Keratinocyte (primary cell): ENCODE data around the gene ZDHHC7. TPM values are rescaled to one million over a fixed set of nuclear protein-coding genes. Genes with fewer than 3 reads are reported as not detected.

Experiments
- DNase-seq: peaks from one replicate; pipeline ENCODE4 v3.0.0-alpha.2; 2011; ENCODE audit warnings: low read depth, missing footprints, low spot score
- FAIRE-seq: peaks from 2 replicates; lab custom pipeline; 2011; peaks lifted over from hg19 to GRCh38; lab: Jason Lieb, UNC
- H2AFZ ChIP-seq: 2 replicates; pipeline ENCODE4 v1.6.0; 2012; ENCODE audit warnings: low read length, control low read depth, inconsistent platforms; ENCODE audit not compliant: control insufficient read depth
- H3K27ac ChIP-seq: 2 replicates; pipeline ENCODE4 v1.5.1; 2011; ENCODE audit warnings: low read length; ENCODE audit not compliant: control insufficient read depth, insufficient read depth
- H3K27me3 ChIP-seq: 3 replicates; pipeline ENCODE4 v1.6.0; 2011; ENCODE audit warnings: low read length; ENCODE audit not compliant: control insufficient read depth, insufficient read depth; ENCODE audit errors: extremely low read depth
- H3K36me3 ChIP-seq, 2 experiments: 2 replicates in 1 of 2; 3 replicates in 1 of 2; pipeline ENCODE4 v1.5.1; 2011; ENCODE audit warnings: low read length in 2 of 2, mild to moderate bottlenecking in 1 of 2; ENCODE audit not compliant: control insufficient read depth in 2 of 2, insufficient read depth in 2 of 2; ENCODE audit errors: extremely low read depth in 1 of 2
- H3K4me1 ChIP-seq: 3 replicates; pipeline ENCODE4 v1.5.1; 2011; ENCODE audit warnings: low read length; ENCODE audit not compliant: control insufficient read depth, insufficient read depth; ENCODE audit errors: extremely low read depth
- H3K4me2 ChIP-seq: 3 replicates; pipeline ENCODE4 v1.6.0; 2011; ENCODE audit warnings: low read depth, low read length; ENCODE audit not compliant: control insufficient read depth, insufficient read depth; ENCODE audit errors: extremely low read depth
- H3K4me3 ChIP-seq, 3 experiments: fragments of 200-600 bp in 1 of 3; sonication (generic) in 1 of 3; 2 replicates in 2 of 3; 3 replicates in 1 of 3; pipeline ENCODE4 v1.5.1; 2011 to 2016; ENCODE audit warnings: low read length in 3 of 3, mild to moderate bottlenecking in 3 of 3, control low read depth in 2 of 3, inconsistent platforms in 1 of 3, low read depth in 1 of 3, mixed read lengths in 1 of 3, mixed run types in 1 of 3, moderate library complexity in 1 of 3; ENCODE audit not compliant: control insufficient read depth in 2 of 3, insufficient read depth in 2 of 3; ENCODE audit errors: extremely low read depth in 1 of 3
- H3K79me2 ChIP-seq: 2 replicates; pipeline ENCODE4 v1.6.0; 2012; ENCODE audit warnings: low read length; ENCODE audit not compliant: control insufficient read depth, insufficient read depth
- H3K9ac ChIP-seq: 3 replicates; pipeline ENCODE4 v1.6.0; 2011; ENCODE audit warnings: low read length; ENCODE audit not compliant: control insufficient read depth, insufficient read depth; ENCODE audit errors: extremely low read depth
- H3K9me1 ChIP-seq: 3 replicates; pipeline ENCODE4 v1.6.0; 2011; ENCODE audit warnings: low read length; ENCODE audit not compliant: control insufficient read depth, insufficient read depth; ENCODE audit errors: extremely low read depth
- H3K9me3 ChIP-seq: 2 replicates; pipeline ENCODE4 v1.5.1; 2012; ENCODE audit warnings: low read depth, low read length; ENCODE audit not compliant: control insufficient read depth
- H4K20me1 ChIP-seq: 3 replicates; pipeline ENCODE4 v1.6.0; 2011; ENCODE audit warnings: low read length; ENCODE audit not compliant: control insufficient read depth, insufficient read depth; ENCODE audit errors: extremely low read depth
- EZH2 ChIP-seq: IDR thresholded peaks from one replicate; pipeline ENCODE4 v1.6.1; 2012; ENCODE audit warnings: inconsistent platforms, mild to moderate bottlenecking, low read length, moderate library complexity
- dilution Hi-C: fragments of 300-500 bp; cut with MboI; formaldehyde crosslinking; loops from one replicate; pipeline ENCODE4 v1.7.0; 2020; ENCODE audit warnings: low sequenced_read_pairs; ENCODE audit not compliant: extremely low pct_ligation_motif_present
- polyA plus RNA-seq, 5 experiments: library from polyadenylated mRNA; depleted of rRNA in 3 of 5; stranded (reverse) in 3 of 5; stranded (forward) in 1 of 5; unstranded in 1 of 5; fragments of >200 nt; gene quantifications; 1 replicate in 1 of 5; 2 replicates in 3 of 5; 3 replicates in 1 of 5; pipeline versions ENCODE4 v1.2.1 to v1.2.3, GENCODE V29; 2011 to 2012; ENCODE audit warnings: missing spikeins in 2 of 5, low read depth in 1 of 5, low replicate concordance in 1 of 5
- TF ChIP-seq, protein P1 (sequence below), 3 experiments: IDR thresholded peaks in 1 of 3; conservative IDR thresholded peaks in 1 of 3; optimal IDR thresholded peaks in 1 of 3; 2 replicates in 2 of 3; 3 replicates in 1 of 3; pipeline versions ENCODE3 to v1.5.1; 2011; ENCODE audit warnings: low read length in 3 of 3, mild to moderate bottlenecking in 3 of 3, moderate library complexity in 2 of 3, control low read depth in 1 of 3, inconsistent platforms in 1 of 3; ENCODE audit not compliant: insufficient read depth in 2 of 3; ENCODE audit errors: extremely low read depth in 1 of 3

The ZDHHC7 gene
- polyA plus RNA-seq, 1 donor (not counting 4 experiments of a cell fraction or from before 2014, with no cell fraction given), result 37.8 TPM

DNA sequence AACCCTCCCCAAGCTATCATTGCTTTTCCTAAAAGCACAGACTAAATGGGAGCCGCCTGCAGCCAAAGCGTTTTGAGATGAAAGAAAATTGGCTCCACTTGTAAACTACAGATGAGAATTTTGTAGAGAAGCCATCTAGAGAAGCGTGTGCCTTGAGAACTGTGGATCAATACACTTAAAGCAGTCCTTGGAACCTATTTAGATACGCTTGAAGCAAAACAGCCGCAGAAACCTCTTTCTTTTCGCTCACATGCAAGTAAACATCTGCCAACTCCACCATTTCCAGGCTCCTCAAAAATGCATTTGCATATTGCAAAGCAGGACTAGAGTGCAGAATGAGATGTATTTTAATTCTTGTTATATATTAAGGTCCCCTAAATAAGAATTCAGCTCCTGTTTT, 29.4 kb upstream of the ZDHHC7 start:
- dilution Hi-C loops, result no loop called here
- Histone ChIP-seq H3K9me3 (no peaks in the 10 kb centered on the region), H3K9me1 (no peaks in the 10 kb centered on the region), H3K9ac (no peak overlapping the region), H4K20me1 (no peaks in the 10 kb centered on the region), H3K4me3 (no peak overlapping the region), H3K4me1 (peaks cover 7% of the 10 kb centered on the region), H3K79me2 (no peaks in the 10 kb centered on the region), H2AFZ (no peak overlapping the region), H3K27me3 (no peaks in the 10 kb centered on the region), H3K4me2 (no peak overlapping the region), H3K27ac (no peak overlapping the region), H3K36me3 (no peaks in the 10 kb centered on the region)
- TF ChIP-seq, protein P1, sequence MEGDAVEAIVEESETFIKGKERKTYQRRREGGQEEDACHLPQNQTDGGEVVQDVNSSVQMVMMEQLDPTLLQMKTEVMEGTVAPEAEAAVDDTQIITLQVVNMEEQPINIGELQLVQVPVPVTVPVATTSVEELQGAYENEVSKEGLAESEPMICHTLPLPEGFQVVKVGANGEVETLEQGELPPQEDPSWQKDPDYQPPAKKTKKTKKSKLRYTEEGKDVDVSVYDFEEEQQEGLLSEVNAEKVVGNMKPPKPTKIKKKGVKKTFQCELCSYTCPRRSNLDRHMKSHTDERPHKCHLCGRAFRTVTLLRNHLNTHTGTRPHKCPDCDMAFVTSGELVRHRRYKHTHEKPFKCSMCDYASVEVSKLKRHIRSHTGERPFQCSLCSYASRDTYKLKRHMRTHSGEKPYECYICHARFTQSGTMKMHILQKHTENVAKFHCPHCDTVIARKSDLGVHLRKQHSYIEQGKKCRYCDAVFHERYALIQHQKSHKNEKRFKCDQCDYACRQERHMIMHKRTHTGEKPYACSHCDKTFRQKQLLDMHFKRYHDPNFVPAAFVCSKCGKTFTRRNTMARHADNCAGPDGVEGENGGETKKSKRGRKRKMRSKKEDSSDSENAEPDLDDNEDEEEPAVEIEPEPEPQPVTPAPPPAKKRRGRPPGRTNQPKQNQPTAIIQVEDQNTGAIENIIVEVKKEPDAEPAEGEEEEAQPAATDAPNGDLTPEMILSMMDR (optimal IDR thresholded peaks at IDR 0.05 in 1 of 3, IDR thresholded peaks at IDR 0.05 in 1 of 3, conservative IDR thresholded peaks at IDR 0.05 in 1 of 3; ENCODE audit: extremely low read depth in 1 of 3, insufficient read depth in 2 of 3, low read length in 3 of 3), result no peak
- no peak for TF ChIP-seq EZH2
- no peak for DNase-seq
- no peak for FAIRE-seq

DNA sequence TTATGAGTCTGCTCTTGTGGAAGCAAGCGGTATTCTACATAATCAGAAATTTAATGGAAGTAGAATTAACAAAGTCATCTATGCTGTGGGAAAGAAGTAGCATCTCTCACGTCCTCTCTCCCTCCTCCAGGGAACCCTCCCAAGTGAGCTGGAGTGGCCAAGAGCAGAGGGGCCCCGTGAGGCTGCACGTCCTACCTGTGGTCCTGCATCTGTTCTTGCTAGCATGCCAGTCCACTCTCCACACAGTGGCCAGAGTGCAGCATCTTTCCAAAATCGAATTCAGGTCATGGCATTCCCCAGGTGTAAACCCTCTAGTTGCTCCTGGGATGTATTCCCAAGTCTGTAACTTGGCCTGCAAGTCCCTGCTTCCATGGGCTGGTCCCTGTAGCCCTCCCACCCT, 26.4 kb upstream of the ZDHHC7 start:
- Histone ChIP-seq H3K9me1 (no peaks in the 10 kb centered on the region), H3K79me2 (no peaks in the 10 kb centered on the region), H3K4me1 (peaks cover 7% of the 10 kb centered on the region), H3K4me2 (no peak overlapping the region), H2AFZ (no peak overlapping the region), H4K20me1 (no peaks in the 10 kb centered on the region), H3K9me3 (no peaks in the 10 kb centered on the region), H3K27me3 (no peaks in the 10 kb centered on the region), H3K27ac (no peak overlapping the region), H3K9ac (no peak overlapping the region), H3K36me3 (no peaks in the 10 kb centered on the region), H3K4me3 (no peak overlapping the region)
- FAIRE-seq (no peak), DNase-seq (no peak)
- no peak for TF ChIP-seq EZH2
- TF ChIP-seq, protein P1 (optimal IDR thresholded peaks at IDR 0.05 in 1 of 3, IDR thresholded peaks at IDR 0.05 in 1 of 3, conservative IDR thresholded peaks at IDR 0.05 in 1 of 3; ENCODE audit: extremely low read depth in 1 of 3, insufficient read depth in 2 of 3, low read length in 3 of 3), result no peak
- dilution Hi-C loops, result no loop called here
